NCI-H128 (cell line): Measurements from ENCODE around the gene ZNF714.
"Not testable (repeated sequence)": the region's sequence is repeated elsewhere in the genome, so short reads cannot be mapped to it uniquely, and the experiment has no call there.

Source experiments
- DNase-seq: peaks from one replicate; lab custom pipeline; 2025; ENCODE audit not compliant: unreplicated experiment; lab: John Stamatoyannopoulos, UW

Gene ZNF714

GRCh38 chr19:21130097-21130775 lies 48.2 kb downstream of the ZNF714 start:
- no peak for DNase-seq

- DNase-seq = no peak
Measured at GRCh38 chr19:21133633-21134032, 51.6 kb downstream of the ZNF714 start.

DNA sequence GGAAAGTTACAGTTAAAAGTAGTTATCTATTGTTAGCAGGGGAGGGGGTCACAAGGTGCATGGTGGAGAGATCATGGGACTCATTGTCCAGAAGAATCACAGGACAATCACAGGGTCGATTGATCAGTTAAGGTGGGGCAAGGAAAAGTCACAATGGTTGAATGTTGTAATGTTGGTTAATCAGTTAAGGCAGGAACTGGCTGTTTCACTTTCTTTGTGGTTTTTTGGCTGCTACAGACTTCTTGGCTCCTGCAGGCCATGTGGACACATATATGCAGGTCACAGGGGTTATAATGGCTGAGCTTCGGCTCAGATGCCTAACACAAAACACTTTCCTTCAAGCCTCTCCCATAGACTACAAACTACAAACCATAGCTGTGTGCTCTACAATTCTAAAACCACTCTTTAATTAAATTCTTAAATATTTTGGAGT lies 52.9 kb downstream of the ZNF714 start:
- no peak for DNase-seq

- DNase-seq = no peak
Measured at GRCh38 chr19:21135433-21135832, 53.4 kb downstream of the ZNF714 start.

GRCh38 chr19:21138130-21138529 lies 56.1 kb downstream of the ZNF714 start:
- DNase-seq = no peak

DNA sequence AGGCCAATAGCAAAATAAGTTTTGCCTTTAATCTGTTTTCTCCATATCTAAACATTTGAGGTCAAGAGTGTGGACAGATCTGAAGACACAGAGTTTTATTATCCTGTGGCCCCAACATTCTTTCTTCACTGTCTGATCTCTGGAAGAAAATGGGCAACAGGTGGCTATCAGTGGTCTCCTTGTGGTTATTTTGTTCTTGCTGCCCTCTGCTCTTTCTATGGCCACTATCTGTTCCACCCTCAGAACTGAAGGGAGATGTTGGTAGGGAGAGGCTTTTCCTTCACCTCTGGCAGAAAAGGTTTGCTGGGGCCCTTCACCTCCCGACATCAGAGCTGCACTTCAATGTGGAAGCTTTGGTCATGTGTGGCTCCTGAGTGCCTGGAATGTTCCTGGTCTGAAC lies 59.0 kb downstream of the ZNF714 start:
- DNase-seq = not testable (repeated sequence)

- DNase-seq = peak; percentile 69
Measured at GRCh38 chr19:21141787-21142464, 59.9 kb downstream of the ZNF714 start, which contains the start of gene ZNF431. Gene ZNF431 (plus strand): TSS chr19:21142040. CDS start chr19:21142184, 144 bp downstream.

- no peak for DNase-seq
Measured at GRCh38 chr19:21143428-21143827, 61.4 kb downstream of the ZNF714 start.

DNA sequence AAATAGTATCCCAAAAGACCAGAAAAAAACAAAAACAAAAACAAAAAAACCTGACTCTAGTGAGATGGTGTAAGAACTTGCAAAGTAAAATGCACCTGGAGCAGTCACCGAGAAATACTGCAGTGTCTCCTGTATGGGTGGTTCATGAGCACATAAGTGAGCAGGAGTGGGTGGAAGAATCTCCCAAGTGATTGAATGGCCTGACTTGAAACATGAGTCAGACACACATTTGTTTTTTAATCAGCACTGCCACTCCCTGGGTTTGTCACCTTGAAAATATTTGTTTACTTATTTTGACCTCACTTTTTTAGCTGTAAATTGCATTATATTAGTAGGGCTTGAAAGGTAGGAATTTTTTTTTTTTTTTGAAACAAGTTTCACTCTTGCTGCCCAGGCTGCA lies 61.9 kb downstream of the ZNF714 start:
- no peak for DNase-seq

- no peak for DNase-seq
Measured at GRCh38 chr19:21147540-21147939, 65.5 kb downstream of the ZNF714 start.

DNA sequence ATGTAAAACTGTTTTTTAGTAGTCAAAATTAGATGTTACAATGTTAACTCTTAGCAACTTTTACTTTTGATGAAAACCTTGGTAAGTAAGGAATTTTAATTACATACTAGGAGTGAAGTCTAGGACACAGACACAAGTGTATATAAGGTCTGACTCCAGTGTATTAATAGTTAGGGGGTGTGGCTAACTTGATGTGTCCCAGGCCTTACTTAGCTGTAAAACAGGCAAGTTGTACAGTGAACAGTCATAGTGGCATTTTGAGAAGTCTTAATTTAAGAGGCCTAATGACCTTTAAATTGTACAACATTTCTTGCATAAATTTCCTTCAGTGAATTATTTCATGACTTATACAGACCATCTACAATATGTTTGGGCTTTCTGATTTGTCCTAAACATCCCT lies 66.7 kb downstream of the ZNF714 start:
- no peak for DNase-seq

- no peak for DNase-seq
Measured at GRCh38 chr19:21149877-21150276, 67.9 kb downstream of the ZNF714 start.

GRCh38 chr19:21151460-21151859 lies 69.5 kb downstream of the ZNF714 start:
- no peak for DNase-seq

- DNase-seq = no peak
Measured at GRCh38 chr19:21158523-21159135, 76.6 kb downstream of the ZNF714 start.

DNA sequence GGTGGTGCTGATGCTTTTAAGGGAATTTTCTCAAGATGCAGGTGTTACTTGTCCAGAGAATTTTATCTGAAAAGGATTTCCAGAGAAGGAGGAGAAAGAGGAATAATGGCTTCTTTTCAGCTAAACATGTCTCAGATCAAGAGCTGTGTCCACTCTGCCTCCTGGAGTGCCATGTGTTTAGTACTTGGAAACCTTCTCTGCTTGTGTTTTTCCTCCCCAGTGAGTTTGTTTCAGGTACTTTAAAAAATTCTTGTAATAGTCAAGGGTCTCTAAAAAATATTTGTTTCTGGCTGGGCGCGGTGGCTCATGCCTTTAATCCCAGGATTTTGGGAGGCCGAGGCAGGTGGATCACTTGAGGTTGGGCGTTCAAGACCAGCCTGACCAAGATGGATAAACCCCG lies 82.5 kb downstream of the ZNF714 start:
- DNase-seq = no peak

- DNase-seq = no peak
Measured at GRCh38 chr19:21166436-21166835, 84.4 kb downstream of the ZNF714 start.
